CD4-positive, alpha-beta T cell (primary cell): ENCODE data around the gene RUNX2. TPM values are rescaled to one million over a fixed set of nuclear protein-coding genes. Genes with fewer than 3 reads are reported as not detected.

Experiments used
- ATAC-seq: fragments of 200-7000 bp; cut with Tn5 transposase; one replicate; pipeline ENCODE4 v1.10.0; 2022; ENCODE audit warnings: mild to moderate bottlenecking; ENCODE audit not compliant: poor library complexity
- CTCF ChIA-PET: fragments of 350-600 bp; sonication (Branson Sonifier 250); formaldehyde crosslinking; loops from one replicate; lab custom pipeline; 2021; ENCODE audit warnings: antibody characterized with exemption, inconsistent platforms; lab: Charles Lee
- POLR2A ChIA-PET: fragments of 350-600 bp; sonication (Branson Sonifier 250); formaldehyde crosslinking; loops from one replicate; lab custom pipeline; 2021; ENCODE audit warnings: antibody characterized with exemption, inconsistent platforms; lab: Charles Lee
- DNase-seq, 14 experiments: peaks; one replicate each; pipeline ENCODE4 v3.0.0-alpha.2; 2013 to 2020; ENCODE audit warnings: mixed read lengths in 2 of 14
- H3K27ac ChIP-seq, 2 donors: one replicate each; pipeline versions ENCODE4 v1.5.1 to v1.7.0; 2013; ENCODE audit warnings: low read length in 2 of 2, low read depth in 1 of 2, mild to moderate bottlenecking in 1 of 2
- H3K27me3 ChIP-seq, 2 experiments: 1 replicate in 1 of 2; 2 replicates in 1 of 2; pipeline versions ENCODE4 v1.6.1 to v1.7.0; 2013; ENCODE audit warnings: low read length in 2 of 2, control low read depth in 1 of 2, mild to moderate bottlenecking in 1 of 2, moderate library complexity in 1 of 2; ENCODE audit not compliant: insufficient read depth in 2 of 2, control insufficient read depth in 1 of 2
- H3K36me3 ChIP-seq: one replicate; pipeline ENCODE4 v1.6.1; 2013; ENCODE audit warnings: low read length, control low read depth; ENCODE audit not compliant: insufficient read depth
- H3K4me1 ChIP-seq: one replicate; pipeline ENCODE4 v1.6.1; 2013; ENCODE audit warnings: low read length, control low read depth; ENCODE audit not compliant: insufficient read depth
- H3K4me3 ChIP-seq: one replicate; pipeline ENCODE4 v1.5.1; 2013; ENCODE audit warnings: mild to moderate bottlenecking, low read length, moderate library complexity
- H3K9me3 ChIP-seq, 2 experiments: 1 replicate in 1 of 2; 2 replicates in 1 of 2; pipeline versions ENCODE4 v1.6.1 to v1.7.0; 2013; ENCODE audit warnings: low read length in 2 of 2, mild to moderate bottlenecking in 2 of 2, control low read depth in 1 of 2, moderate library complexity in 1 of 2; ENCODE audit not compliant: control insufficient read depth in 1 of 2, insufficient read depth in 1 of 2
- H3K27ac Mint-ChIP-seq: one replicate; pipeline ENCODE4 v1.8.0; 2020; ENCODE audit warnings: mixed read lengths
- H3K27me3 Mint-ChIP-seq: one replicate; pipeline ENCODE4 v1.8.0; 2021; ENCODE audit warnings: mixed read lengths
- H3K36me3 Mint-ChIP-seq: one replicate; pipeline ENCODE4 v1.8.0; 2021; ENCODE audit warnings: low read depth, mixed read lengths
- H3K4me1 Mint-ChIP-seq: one replicate; pipeline ENCODE4 v1.8.0; 2021; ENCODE audit warnings: low read depth, mixed read lengths
- H3K4me3 Mint-ChIP-seq: one replicate; pipeline ENCODE4 v1.8.0; 2020; ENCODE audit warnings: mild to moderate bottlenecking, mixed read lengths
- H3K9me3 Mint-ChIP-seq: one replicate; pipeline ENCODE4 v1.8.0; 2020; ENCODE audit warnings: mixed read lengths
- intact Hi-C, 2 experiments: fragments of 100-400 bp; cut with DNase I in 1 of 2; cut with micrococcal nuclease in 1 of 2; formaldehyde crosslinking; loops; one replicate each; pipeline versions ENCODE4 v1.15.1 to v1.9.0; 2023 to 2025; cut with DNase I, micrococcal nuclease
- total RNA-seq, 174 experiments: library from RNA in 2 of 174; stranded (reverse) in 2 of 174; gene quantifications; one replicate each; pipeline ENCODE4 v1.2.3 and lab custom pipeline; 2021 to 2026
- TF ChIP-seq, protein P1 (sequence below): fragments of 200-600 bp; IDR thresholded peaks from one replicate; pipeline ENCODE4 v1.8.0; 2022; ENCODE audit warnings: antibody characterized with exemption, mild to moderate bottlenecking

RUNX2 gene
- total RNA-seq, 2 experiments from 2014 or later, result 17.5 to 18.0 TPM

DNA sequence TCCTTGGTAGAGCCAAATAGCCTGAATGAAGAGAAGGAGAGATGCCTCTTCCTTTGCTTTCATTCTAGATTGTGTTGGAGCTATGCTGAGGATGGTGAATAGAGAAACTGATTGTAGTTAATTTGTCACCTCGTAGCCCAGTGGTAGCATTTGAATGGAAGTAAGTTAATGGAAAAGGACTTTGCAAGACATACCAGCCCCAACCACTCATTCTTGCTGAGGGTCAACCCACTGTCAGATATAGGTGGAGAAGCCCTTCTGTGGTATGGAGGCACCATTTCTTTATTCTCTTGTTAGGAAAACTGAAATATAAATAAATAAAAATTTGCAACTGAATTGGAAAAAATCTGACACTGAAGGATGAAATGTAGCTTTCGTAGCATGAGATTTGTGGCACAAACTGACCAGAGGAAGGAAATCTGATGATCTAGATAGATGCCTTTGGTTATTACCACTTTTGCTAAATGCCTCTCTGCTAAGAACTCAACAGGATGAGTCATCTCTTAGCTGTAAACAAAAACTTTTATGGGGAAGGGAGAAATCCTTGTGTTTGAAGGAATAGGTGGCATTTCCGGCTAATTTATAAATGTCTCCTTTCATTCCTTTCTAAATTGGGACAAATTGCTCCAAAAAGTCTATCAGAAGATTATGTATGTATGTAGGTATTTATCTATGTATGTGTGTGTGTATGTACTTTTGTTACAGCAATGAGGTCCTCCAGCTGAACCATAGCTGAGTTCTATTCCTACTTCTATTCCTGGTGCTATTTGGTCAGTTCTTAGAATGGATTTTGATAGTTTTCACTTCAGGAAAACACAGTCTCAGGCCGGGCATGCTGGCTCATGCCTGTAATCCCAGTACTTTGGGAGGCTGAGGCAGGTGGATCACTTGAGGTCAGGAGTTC, 126.1 kb downstream of the RUNX2 start:
- H3K4me1 ChIP-seq, result peaks cover 41% of the 10 kb centered on the region
- H3K27me3 ChIP-seq, result no peaks in the 10 kb centered on the region
- H3K36me3 ChIP-seq, result peaks cover 6% of the 10 kb centered on the region
- peaks cover 42% of the 10 kb centered on the region for H3K4me1 Mint-ChIP-seq
- H3K36me3 Mint-ChIP-seq, result peaks cover 8% of the 10 kb centered on the region
- TF ChIP-seq, protein P1, sequence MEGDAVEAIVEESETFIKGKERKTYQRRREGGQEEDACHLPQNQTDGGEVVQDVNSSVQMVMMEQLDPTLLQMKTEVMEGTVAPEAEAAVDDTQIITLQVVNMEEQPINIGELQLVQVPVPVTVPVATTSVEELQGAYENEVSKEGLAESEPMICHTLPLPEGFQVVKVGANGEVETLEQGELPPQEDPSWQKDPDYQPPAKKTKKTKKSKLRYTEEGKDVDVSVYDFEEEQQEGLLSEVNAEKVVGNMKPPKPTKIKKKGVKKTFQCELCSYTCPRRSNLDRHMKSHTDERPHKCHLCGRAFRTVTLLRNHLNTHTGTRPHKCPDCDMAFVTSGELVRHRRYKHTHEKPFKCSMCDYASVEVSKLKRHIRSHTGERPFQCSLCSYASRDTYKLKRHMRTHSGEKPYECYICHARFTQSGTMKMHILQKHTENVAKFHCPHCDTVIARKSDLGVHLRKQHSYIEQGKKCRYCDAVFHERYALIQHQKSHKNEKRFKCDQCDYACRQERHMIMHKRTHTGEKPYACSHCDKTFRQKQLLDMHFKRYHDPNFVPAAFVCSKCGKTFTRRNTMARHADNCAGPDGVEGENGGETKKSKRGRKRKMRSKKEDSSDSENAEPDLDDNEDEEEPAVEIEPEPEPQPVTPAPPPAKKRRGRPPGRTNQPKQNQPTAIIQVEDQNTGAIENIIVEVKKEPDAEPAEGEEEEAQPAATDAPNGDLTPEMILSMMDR, result no peak
- no peak overlapping the region for H3K27ac Mint-ChIP-seq
- no peak overlapping the region for H3K4me3 Mint-ChIP-seq
- no peak overlapping the region for H3K27ac ChIP-seq
- no peaks in the 10 kb centered on the region for H3K9me3 Mint-ChIP-seq
- H3K27me3 Mint-ChIP-seq, result no peaks in the 10 kb centered on the region
- H3K9me3 ChIP-seq, result no peaks in the 10 kb centered on the region
- no peak overlapping the region for H3K4me3 ChIP-seq
- intact Hi-C loops, result no loop called here
- CTCF ChIA-PET, result no interaction called here
- DNase-seq (no peak), ATAC-seq (no peak)
- POLR2A ChIA-PET, result no interaction called here

GRCh38 chr6:45455408-45455807, 127.3 kb downstream of the RUNX2 start:
- TF ChIP-seq, protein P1, result no peak
- Mint-ChIP-seq H3K27ac (no peak overlapping the region), H3K36me3 (peaks cover 3% of the 10 kb centered on the region), H3K4me1 (peaks cover 31% of the 10 kb centered on the region), H3K4me3 (no peak overlapping the region), H3K9me3 (no peaks in the 10 kb centered on the region), H3K27me3 (no peaks in the 10 kb centered on the region)
- intact Hi-C loops, result no loop called here
- Histone ChIP-seq H3K4me1 (peaks cover 32% of the 10 kb centered on the region), H3K9me3 (no peaks in the 10 kb centered on the region), H3K27ac (no peak overlapping the region), H3K36me3 (peaks cover 6% of the 10 kb centered on the region), H3K27me3 (no peaks in the 10 kb centered on the region), H3K4me3 (no peak overlapping the region)
- DNase-seq (no peak), ATAC-seq (no peak)
- ChIA-PET CTCF (no interaction called here), POLR2A (no interaction called here)

DNA sequence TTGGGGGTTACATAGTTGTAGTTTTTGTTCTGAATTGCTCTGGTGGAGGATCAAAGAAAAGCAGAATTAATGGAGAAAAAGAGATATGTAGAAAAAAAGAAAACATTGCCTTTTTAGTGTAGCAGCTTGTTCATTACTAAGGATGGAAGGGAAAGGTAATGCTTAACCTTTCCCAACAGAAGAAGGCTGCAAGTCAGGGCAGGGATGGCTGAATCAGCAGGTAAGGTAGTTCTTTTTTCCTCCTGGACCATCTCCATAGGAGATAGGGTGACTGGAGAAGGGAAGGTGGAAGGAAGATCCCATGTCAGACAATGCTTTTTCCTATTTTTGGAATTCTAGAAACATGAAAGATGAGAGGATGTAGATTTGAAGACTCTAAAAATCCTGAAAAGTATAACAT, 129.0 kb downstream of the RUNX2 start:
- CTCF ChIA-PET, result no interaction called here
- ATAC-seq (no peak), DNase-seq (no peak)
- Histone ChIP-seq H3K9me3 (no peaks in the 10 kb centered on the region), H3K36me3 (peaks cover 6% of the 10 kb centered on the region), H3K27me3 (no peaks in the 10 kb centered on the region), H3K4me3 (no peak overlapping the region), H3K4me1 (peaks cover 28% of the 10 kb centered on the region), H3K27ac (no peak overlapping the region)
- TF ChIP-seq, protein P1, result no peak
- Mint-ChIP-seq H3K27me3 (no peaks in the 10 kb centered on the region), H3K4me1 (peaks cover 14% of the 10 kb centered on the region), H3K27ac (no peak overlapping the region), H3K4me3 (no peak overlapping the region), H3K36me3 (no peaks in the 10 kb centered on the region), H3K9me3 (no peaks in the 10 kb centered on the region)
- intact Hi-C loops, result no loop called here
- POLR2A ChIA-PET, result no interaction called here
